Hematopoietic multipotent progenitor cell treated with erythropoietin and hydrocortisone succinate and interleukin-3 and kit ligand, for 17 days (in vitro differentiated cells): ENCODE results near the gene ZKSCAN2.

Experiments
- DNase-seq: peaks from one replicate; pipeline ENCODE4 v3.0.0-alpha.2; 2015; ENCODE audit warnings: low spot score

The ZKSCAN2 gene

GRCh38 chr16:25223964-25224363 is 33.7 kb downstream of the ZKSCAN2 start:
- DNase-seq = no peak

- no peak for DNase-seq
Observed at GRCh38 chr16:25222959-25223358, 34.7 kb downstream of the ZKSCAN2 start.

- no peak for DNase-seq
Observed at GRCh38 chr16:25219070-25219737, 38.4 kb downstream of the ZKSCAN2 start.

GRCh38 chr16:25217921-25218320 is 39.7 kb downstream of the ZKSCAN2 start:
- DNase-seq = no peak

GRCh38 chr16:25217112-25217511 is 40.5 kb downstream of the ZKSCAN2 start:
- DNase-seq = no peak

GRCh38 chr16:25213709-25214397 is 43.8 kb downstream of the ZKSCAN2 start:
- DNase-seq = no peak

GRCh38 chr16:25212636-25213035 is 45.0 kb downstream of the ZKSCAN2 start:
- DNase-seq = no peak

- no peak for DNase-seq
Observed at GRCh38 chr16:25210758-25211157, 46.9 kb downstream of the ZKSCAN2 start.

- DNase-seq = no peak
Observed at GRCh38 chr16:25199457-25199856, 58.2 kb downstream of the ZKSCAN2 start.

- no peak for DNase-seq
Observed at GRCh38 chr16:25198021-25198420, 59.6 kb downstream of the ZKSCAN2 start.

GRCh38 chr16:25194273-25194878 is 63.3 kb downstream of the ZKSCAN2 start:
- DNase-seq = no peak

GRCh38 chr16:25192096-25192495 is 65.5 kb downstream of the ZKSCAN2 start:
- DNase-seq = no peak

- no peak for DNase-seq
Observed at GRCh38 chr16:25189305-25189704, 68.3 kb downstream of the ZKSCAN2 start.

- no peak for DNase-seq
Observed at GRCh38 chr16:25187491-25187795, 70.2 kb downstream of the ZKSCAN2 start.
